Stimulated activated CD4-positive, alpha-beta T cell treated with anti-CD3 and anti-CD28 coated beads, Interleukin-12 subunit alpha, Interleukin-12 subunit beta, amount 100 ng/mL, for 48 hours (primary cell): Measurements from ENCODE around the gene KCNA10.
"Not testable (repeated sequence)": the region's sequence is repeated elsewhere in the genome, so short reads cannot be mapped to it uniquely, and the experiment has no call there.

Experiments
- DNase-seq, 3 donors: peaks; one replicate each; pipeline ENCODE4 v3.0.0-alpha.2; 2020; ENCODE audit warnings: low read depth in 2 of 3, low spot score in 1 of 3

Gene KCNA10

DNA sequence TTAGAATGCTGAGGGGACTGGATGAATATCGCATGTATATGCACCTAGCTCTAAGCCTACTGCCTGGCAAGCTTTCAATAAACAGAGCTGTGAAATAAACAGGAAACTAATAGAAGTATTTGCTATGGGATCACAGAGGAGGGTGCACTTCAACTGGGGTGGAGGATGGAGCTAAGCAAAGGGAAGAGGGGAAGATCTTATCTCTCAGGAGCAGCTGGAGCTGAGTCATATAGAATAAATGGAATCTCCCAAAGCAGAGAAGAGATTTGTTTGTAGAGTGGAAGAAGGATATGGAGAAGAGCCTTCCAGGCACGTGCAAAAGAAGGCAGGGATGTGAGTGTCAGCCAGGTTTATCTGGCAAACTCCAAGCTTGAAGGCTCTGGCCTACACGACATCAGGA is 17.0 kb upstream of the KCNA10 start:
- DNase-seq, result no peak

DNA sequence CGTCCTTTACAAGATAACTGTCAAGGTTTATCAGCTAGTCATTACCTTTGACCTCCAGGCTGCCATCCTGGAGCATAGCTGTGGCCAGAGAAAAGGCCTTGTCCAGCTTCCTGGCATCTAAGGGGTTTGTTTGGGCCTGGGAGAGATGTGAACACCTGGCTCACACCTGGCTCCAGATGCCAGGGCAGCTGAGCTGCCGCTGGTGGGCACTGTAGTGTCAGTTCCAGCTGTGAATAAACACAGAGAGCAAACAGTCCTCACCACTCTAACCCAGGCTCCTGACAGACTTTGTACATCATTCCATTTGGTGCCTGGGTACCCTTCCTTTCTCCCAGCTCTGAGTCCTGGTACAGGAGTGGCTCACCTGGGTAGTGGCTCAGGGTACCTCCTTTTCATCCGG is 14.3 kb upstream of the KCNA10 start:
- DNase-seq, result no peak

DNA sequence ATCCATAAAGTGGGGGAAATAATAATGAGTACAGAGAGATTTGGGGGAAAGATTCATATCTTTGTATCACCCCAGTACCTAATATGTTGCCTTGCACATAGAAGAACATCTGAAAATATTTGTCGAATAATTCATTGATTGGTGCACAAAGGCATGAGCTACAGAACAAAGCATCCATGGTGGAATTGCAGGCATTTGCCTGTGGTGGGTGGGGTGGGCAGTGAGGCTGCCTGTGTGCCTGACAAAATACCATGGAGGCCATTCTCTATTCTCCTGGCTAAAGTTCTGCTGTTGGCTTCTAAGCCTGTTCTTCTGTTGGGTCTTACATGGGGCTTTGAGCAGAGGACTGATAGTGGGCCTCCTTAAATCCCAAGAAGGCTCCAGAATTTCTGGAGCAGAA is 10.0 kb upstream of the KCNA10 start:
- DNase-seq, result no peak

DNA sequence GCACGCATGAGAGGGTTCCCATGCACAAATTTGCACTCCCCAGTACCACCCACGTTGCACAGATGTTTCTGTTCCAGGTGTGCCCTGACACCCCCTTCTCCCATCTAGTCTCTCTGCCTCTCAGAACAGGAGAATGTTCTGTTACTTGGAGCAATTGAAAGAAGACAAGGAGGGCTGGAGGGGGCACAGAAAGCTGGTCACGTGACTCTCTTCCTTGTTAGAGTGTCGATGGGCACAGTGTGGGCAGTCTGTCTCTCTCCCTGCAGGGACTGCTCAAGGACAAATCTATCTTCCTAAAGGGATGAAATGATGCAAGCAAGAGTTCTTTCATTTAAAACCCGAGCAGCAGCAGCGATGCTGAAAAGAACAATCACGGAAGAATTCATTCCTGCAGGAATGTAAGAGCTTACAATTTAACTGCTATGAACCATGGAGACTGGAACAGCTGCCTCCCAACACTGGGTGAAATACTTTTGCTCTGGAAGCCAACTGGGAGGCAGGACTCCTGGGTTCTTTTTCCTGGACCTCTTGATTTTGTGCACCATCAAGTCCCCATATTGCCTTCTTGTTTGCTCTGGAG is 7.3 kb upstream of the KCNA10 start:
- no peak for DNase-seq

DNA sequence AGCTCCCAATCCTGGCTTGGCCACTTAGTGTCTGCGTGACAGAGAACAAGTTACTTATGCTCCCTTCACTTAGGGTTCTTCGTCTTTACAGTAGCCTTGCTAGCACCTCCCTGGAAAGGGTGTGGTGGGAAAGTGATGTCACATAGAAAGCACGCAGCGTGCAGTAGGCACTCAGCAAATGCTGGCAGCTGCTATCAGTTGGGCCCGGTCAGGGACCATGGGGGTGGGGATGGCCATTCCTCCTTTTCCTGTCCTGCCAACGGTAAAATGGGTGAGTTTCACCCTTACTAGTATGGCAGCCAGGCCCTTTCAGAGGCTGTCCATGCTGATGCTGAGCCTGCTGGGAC is 6.2 kb upstream of the KCNA10 start:
- DNase-seq, result no peak

DNA sequence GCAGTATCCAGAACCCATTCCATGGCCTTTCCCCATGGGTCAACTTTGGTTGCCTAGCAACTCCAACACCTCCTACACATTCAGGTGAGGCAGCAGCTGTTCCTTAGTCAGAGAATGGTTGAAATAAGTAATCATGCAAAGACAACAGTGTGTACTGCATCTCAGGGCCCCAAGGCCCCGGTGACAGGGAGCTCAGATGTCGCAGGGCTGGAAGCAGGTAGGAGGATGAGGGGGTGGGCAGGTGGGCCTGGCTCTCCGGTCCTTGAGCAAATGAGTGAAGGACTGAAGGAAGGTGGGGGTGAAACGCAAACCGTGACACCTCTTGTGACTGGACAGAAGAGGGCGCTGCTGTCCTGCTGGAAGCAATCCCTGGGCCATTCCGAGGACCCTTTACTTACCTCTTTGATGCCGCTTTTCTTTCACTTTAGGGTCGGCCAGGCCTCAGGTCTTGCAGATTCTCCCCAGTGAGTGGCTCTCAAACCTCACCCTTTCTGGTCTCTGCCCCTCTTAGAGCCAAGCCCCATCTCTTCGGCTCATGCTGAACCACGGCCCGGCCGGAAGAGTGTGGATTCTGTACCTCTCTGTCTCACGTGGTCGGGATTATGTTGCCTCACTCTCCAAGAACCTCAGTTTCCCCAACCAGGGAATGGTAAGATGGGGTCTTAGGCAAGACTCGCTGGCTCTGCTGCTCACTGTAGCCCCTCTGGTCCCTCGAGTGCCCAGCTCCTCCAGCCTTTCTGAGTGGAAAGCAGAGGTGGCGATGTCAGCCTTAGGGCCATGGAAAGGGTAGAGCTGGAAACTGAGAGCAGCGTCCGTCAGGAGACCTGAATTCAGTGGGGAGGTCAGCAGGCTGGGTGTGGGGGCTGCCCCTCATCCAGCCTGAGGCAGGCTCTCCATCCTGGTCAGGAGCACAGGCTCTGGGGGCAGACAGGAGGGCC is 5.6 kb upstream of the KCNA10 start:
- DNase-seq, result peak; percentile 8 to 46 (median 30)

DNA sequence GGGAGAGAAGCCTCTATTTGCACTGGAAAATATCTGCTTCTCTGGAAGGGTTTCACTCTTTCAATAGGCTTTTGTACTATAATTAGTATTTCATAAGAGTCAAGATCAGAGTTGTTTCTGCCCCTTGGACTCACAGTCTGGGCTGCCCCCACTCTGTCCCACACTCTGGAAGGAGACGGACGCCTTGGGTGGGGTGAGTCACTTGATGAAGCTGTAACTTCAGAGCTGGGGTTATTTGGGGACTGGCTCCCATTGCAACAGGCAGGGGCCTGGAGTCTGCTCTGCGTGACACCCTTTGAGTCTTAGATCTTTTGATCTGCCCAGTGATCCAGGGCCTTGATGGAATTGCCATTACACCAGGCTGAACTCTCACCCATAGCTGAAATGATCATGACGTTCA is 4.0 kb upstream of the KCNA10 start:
- no peak for DNase-seq

DNA sequence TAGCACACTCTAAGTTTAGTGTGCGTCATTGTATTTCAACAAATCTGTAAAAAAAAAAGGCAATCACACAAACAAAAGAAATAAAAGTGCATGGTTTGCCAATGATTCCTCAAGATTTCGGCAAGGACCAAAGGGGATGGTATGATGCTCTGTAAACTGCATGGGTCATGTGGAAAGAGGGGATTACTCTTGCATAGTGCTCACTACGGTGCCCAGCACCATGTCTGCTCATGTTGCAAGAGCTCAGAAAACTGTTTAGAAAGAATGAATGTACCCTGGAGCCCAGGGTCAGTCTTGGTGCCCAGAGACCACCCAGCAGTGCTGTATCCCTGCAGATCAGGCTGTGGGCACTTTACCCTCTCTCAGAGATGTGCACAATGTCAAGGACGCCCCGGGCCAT is 3.6 kb upstream of the KCNA10 start:
- no peak for DNase-seq

DNA sequence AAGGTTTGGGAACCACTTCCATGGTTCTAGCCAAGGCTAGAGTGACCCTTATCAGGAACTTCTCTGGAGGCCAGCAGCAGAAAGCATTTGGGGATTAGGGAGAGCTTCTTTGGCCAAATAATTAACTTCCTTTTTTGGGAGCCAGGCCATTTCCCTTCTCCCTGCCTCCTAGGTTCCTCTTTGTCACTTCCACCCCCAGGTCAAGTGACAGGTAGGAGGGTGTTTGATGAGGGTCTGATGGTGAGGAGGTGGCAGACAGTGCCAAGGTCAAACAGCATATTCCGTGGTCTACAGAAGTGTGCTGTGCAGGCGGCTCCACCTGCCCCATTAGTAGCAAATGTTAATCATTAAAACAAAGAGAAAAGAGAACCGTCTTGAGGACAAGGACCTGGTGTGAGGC is 1.9 kb upstream of the KCNA10 start:
- no peak for DNase-seq

DNA sequence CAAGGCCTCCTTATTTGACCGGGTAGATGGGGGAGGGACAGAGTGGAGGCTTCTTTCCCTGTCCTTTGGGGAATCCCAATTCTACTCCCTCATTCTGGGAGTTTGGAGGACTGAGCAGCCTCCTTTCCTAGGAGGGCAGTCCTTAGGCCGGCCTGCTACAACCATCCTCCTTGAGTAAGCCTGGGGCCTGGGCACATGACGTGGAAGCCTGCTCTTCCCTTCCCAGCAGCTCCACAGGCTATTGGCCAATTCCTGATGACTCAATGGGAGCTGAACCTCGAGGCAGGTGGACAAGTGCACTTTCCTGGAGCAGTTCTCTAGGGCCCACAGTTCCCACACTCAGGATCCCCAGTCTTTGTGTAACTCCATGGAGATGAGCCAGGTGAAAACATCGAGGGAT is 3.1 kb downstream of the KCNA10 start:
- DNase-seq, result no peak

DNA sequence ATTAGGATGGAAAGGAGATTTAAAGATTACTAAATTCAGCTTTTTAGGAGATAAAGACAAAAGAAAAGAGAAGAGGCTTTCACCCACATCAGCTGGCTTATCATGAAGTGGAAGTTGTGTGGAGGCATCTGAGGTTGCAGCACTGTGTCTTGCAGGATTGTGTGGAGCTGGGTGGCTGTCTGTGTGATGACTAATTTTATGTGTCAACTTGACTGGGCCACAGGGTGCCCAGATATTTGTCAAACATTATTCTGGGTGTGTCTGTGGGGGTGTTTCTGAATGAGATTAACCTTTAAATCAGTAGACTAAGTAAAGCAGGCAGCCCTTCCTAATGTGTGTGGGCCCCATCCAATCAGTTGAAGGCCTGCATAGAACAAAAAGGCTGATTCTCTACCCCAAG is 3.9 kb downstream of the KCNA10 start:
- no peak for DNase-seq

DNA sequence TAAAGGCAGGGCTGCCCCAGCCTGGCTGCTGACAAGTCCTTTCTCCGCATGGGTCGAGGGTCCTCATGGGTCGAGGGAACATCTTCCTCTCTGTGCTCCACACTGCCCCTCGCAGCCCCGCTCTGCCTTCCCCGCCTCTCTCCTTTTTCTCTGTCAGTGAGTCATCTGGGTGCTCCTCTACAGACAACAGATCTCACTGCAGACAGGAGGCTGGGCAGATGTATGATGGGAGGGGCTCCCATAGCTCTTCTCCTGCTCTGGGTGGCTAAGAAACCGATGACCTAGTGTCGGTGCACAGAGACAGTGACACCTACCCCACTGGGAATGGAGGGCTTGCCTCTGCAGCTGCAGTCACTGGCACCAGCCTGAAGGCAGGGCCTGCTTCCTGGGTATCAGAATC is 5.5 kb downstream of the KCNA10 start:
- no peak for DNase-seq

DNA sequence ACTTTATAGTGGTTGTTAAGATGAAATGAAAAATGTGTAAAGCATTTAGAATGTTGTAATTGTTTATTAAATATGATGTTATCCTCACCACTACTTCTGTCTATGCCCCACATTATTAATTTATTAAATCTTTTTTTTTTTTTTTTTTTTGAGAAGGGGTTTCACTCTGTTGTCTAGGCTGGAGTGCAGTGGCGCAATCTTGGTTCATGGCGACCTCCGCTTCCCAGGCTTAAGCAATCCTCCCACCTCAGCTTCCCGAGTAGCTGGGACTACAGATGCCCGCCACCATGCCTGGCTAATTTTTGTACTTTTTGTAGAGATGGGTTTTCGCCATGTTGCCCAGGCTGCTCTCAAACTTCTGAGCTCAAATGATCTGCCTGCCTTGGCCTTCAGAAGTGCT is 7.5 kb downstream of the KCNA10 start:
- no peak for DNase-seq

DNA sequence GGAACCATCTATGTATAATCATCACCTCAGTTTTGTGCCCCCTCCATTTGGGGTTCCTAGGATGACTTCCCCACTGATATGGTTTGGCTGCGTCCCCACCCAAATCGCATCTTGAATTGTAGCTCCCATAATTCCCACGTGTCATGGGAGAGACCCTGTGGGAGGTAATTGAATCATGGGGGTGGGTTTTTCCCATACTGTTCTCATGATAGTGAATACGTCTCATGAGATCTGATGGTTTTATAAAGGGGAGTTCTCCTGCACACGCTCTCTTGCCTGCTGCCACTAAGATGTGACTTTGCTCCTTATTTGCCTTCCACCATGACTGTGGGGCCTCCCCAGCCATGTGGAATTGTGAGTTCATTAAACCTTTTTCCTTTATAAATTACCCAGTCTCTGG is 8.1 kb downstream of the KCNA10 start:
- DNase-seq, result not testable (repeated sequence)

DNA sequence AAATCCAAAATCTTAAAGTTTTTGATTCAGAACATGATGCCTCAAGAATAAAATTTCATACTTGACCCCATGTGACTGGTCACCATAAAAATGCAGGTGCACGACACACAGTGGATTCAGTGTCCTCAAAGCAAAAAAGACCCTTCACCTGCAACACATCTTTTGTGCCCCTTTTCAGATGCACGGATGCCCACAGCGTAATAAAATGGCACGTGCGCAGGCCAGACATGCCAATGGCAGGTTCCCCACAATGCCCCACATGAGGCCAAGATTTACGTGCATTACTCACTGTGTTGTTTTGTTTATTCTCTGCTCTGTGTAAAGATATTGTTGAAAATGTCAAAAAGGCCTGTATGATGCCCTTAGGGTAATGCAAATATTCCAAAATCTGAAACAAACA is 9.3 kb downstream of the KCNA10 start:
- DNase-seq, result no peak

DNA sequence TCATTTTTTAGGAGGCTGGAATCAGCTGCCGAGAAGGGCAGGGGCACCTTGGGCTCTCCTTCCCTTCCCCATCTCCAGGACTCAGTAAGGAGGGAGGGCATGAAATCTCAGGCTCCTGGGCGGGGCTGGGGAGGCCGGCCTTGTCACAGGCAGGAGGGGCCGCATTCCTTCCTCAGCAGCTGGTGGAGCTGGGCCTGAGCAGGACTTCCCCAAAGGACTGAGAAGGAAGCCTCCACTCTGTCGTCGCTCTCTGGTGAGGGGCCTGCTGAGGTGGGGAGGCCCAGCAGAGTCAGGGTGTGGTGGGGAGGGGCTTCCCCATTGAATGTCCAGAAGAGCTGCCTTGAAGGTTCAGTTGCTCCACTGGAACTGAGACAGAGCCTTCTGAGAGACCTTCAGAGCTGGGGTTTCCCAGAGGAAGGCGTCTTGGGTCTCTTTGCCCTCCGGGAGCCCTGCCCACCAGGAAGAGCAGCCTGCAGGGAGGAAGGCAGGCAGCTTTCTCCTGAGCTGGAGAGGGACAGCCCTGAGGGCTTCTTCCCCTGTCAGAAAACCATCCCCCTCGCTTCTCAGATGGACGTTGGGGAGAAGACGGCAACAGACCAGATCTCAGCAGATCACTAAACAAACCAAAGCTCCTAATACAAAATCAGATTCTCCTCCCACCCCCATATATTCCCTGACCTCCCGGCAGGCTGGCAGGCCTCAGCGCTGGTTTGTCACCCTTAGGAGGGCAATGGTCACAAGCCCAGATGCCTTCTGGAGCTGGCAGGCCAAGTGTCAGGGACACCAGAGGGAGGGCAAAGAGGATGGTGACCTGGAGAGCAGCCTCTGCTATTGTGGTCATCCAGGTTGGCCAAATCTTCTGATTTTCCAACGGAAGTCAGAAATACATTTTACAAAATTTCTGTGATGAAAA is 10.7 kb downstream of the KCNA10 start:
- no peak for DNase-seq

DNA sequence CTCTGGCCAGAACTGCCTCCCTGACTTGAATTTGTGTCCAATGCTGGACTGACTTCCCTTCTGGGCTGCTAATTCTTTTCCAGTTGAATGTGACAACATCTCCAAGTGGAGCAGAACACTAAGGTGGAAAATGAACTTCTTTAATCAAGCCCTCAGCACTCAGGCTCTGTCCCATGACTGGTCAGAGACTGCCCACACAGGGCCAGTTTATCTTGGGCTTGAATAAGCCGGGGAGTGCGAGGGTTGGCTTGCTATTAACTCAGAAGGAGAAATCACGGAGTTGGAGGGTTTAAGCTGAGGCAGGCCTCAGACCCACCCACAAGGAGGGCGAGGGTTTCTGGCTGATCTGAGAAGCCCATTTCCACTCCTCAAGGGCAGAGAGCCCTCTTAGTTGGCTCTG is 12.4 kb downstream of the KCNA10 start:
- no peak for DNase-seq

DNA sequence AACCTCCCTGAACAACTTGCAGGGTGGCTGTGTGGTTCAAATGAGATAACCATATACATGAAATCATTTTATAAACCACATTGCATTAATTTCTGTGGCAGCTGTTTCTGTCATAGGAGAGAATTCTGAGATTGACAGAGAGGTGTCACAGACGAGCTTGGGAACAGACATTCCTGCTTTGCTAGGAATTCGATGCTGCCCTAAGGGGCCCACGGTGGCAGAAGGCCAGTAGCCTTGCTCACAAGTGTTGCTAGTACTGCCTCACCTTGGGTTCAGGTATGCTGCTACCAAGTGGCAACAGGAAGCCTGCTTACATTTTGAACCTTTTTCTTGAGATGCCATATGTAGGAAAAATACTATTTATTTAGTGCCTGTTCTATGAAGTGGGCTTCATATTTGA is 13.4 kb downstream of the KCNA10 start:
- no peak for DNase-seq

DNA sequence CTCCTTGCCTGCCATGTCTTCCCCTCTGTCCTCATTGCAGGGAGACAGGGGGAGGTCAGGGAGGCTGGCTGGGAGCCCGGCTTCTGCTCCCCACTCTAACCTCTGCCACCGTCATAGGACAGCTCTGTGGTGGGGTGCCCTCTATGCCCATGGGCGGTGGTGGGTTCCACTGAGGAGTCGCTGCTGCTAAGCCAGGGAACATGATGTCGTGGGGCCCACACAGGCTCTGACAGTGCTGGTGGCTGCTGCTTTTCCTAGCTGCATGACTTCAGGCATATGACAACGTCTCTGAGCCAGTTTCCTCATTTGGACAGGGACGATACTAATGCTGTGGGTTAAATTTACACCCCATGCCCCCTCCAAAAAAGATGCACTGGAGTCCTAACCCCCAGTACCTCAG is 14.7 kb downstream of the KCNA10 start:
- no peak for DNase-seq

DNA sequence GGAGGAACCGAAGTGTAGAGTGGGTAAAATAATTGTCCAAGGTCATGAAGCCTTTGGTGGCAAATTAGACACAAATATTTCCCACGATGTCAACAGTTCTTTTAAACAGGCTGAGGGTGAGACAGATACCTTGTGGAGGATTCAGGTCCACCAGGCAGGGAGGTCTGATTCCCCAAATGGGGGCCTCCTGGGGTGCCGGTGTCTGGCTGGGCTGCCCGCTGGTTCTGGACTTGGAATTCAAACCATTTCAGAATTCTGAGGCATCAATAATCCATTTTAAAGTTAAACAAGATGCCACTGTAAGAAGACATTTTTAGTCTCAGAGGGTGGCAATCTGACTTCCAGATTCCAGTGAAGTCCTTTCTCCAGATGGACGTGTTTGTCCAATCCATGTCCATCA is 15.5 kb downstream of the KCNA10 start:
- no peak for DNase-seq

DNA sequence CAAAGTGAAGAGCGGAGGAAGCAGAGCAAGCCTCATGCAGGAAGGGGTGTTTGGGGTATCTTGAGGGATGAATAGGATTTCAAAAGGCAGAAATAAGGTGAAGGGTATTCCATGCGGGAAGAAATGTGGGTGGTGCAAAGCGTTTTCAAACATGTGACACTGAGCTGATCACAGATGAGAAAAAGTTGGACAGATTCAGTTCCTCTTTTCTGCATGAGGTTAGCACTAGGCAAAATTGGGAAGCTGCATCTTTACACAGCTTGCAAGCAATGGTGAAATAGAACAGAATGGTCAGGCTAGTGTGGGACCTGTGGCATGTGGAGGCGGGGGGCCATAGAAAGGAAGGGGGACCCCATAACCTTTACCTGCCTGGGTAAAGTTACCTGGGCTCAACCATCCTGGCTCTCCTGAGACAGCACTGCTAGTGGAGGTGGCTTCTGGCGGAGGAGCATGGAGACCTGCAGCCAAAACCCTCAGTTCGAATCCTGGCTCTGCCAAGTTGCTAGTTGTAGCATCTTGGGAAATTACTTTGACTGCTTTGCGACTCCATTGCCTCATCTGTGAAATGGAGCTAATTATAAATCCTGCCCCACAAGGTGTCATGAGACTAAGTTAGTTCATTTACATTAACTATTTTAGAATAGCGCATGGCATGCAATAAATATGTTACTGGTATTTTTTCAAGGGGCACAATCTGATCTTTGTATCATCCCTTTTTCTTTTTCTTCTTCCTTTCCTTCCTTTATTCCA is 16.4 kb downstream of the KCNA10 start:
- no peak for DNase-seq
